Activated naive CD4-positive, alpha-beta T cell treated with anti-CD3 and anti-CD28 coated beads, Interleukin-2, amount 50 U/mL, for 16 hours (primary cell): ENCODE results near the gene OR5K2.

Source experiments
- DNase-seq: peaks from one replicate; pipeline ENCODE4 v3.0.0-alpha.2; 2020

OR5K2 gene

GRCh38 chr3:98525494-98525893 is 28.0 kb downstream of the OR5K2 start:
- no peak for DNase-seq

GRCh38 chr3:98528474-98529346 is 31.2 kb downstream of the OR5K2 start:
- DNase-seq = no peak

GRCh38 chr3:98529856-98530459 is 32.5 kb downstream of the OR5K2 start:
- DNase-seq = no peak

GRCh38 chr3:98530676-98531075 is 33.2 kb downstream of the OR5K2 start:
- DNase-seq = no peak

- DNase-seq = no peak
Observed at GRCh38 chr3:98531622-98532274, 34.3 kb downstream of the OR5K2 start, which contains the start of gene GPR15. TSS of gene GPR15 (plus strand) at chr3:98531978. CDS start at chr3:98532034, 56 bp downstream.

- DNase-seq = no peak
Observed at GRCh38 chr3:98532275-98532637, 34.8 kb downstream of the OR5K2 start.

GRCh38 chr3:98532709-98533571 is 35.5 kb downstream of the OR5K2 start:
- no peak for DNase-seq

GRCh38 chr3:98534168-98534567 is 36.7 kb downstream of the OR5K2 start:
- no peak for DNase-seq

- DNase-seq = no peak
Observed at GRCh38 chr3:98534734-98535133, 37.3 kb downstream of the OR5K2 start.

- DNase-seq = no peak
Observed at GRCh38 chr3:98536456-98537017, 39.1 kb downstream of the OR5K2 start.

GRCh38 chr3:98540346-98540745 is 42.9 kb downstream of the OR5K2 start:
- DNase-seq = no peak

GRCh38 chr3:98541695-98542094 is 44.2 kb downstream of the OR5K2 start:
- no peak for DNase-seq

- no peak for DNase-seq
Observed at GRCh38 chr3:98542623-98543022, 45.1 kb downstream of the OR5K2 start.

GRCh38 chr3:98545940-98546339 is 48.5 kb downstream of the OR5K2 start:
- DNase-seq = no peak
